IPS DF 6.9 (cell line): ENCODE measurements around the gene MGMT.

ENCODE experiments used
- DNase-seq: peaks from one replicate; pipeline ENCODE4 v3.0.0-alpha.2; 2013; ENCODE audit warnings: low read depth, low spot score
- H3K27ac ChIP-seq: one replicate; pipeline ENCODE4 v1.5.1; 2013; ENCODE audit warnings: low read length, control low read depth
- H3K27me3 ChIP-seq: 2 replicates; pipeline ENCODE4 v1.6.1; 2013; ENCODE audit warnings: mild to moderate bottlenecking, low read length; ENCODE audit not compliant: control insufficient read depth, insufficient read depth
- H3K36me3 ChIP-seq: 2 replicates; pipeline ENCODE4 v1.6.1; 2013; ENCODE audit warnings: low read length; ENCODE audit not compliant: control insufficient read depth, insufficient read depth
- H3K4me1 ChIP-seq: 2 replicates; pipeline ENCODE4 v1.6.1; 2013; ENCODE audit warnings: low read length; ENCODE audit not compliant: control insufficient read depth, insufficient read depth
- H3K4me3 ChIP-seq: 2 replicates; pipeline ENCODE4 v1.5.1; 2013; ENCODE audit warnings: mild to moderate bottlenecking, low read length
- H3K9me3 ChIP-seq: 2 replicates; pipeline ENCODE4 v1.6.1; 2013; ENCODE audit warnings: low read length, inconsistent platforms; ENCODE audit not compliant: control insufficient read depth, insufficient read depth
- WGBS: extraction: QIAGEN DNeasy Blood & Tissue Kit; methylation state at CpG from one replicate; pipeline ENCODE4 v1.1.7; 2013; ENCODE audit warnings: mixed read lengths, missing lambda C conversion rate; ENCODE audit not compliant: insufficient read length, insufficient coverage; 5-methylcytosine and 5-hydroxymethylcytosine counted together

Gene MGMT

DNA sequence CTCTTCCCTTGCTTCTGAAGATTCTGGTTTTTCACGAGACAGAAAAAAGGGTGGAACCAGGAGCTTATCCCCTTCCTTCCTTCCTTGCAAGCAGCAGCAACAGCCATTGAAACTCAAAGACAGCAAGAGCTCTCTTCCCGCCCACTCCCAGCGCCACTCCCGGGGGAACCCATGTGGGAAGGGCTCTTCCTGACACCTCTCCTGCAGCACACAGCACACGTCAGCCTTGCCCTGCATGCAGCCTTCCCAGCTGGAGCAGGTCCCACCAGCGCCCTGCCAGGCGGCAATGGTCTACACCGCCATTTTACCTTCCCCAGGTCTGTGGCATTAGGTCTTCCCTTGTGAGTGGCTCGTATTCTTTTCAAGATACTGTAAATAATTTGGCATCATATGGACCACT is 161.8 kb downstream of the MGMT start:
- no peaks in the 10 kb centered on the region for H3K27me3 ChIP-seq
- DNase-seq, result no peak
- H3K9me3 ChIP-seq, result no peaks in the 10 kb centered on the region
- no peak overlapping the region for H3K4me3 ChIP-seq
- no peaks in the 10 kb centered on the region for H3K36me3 ChIP-seq
- WGBS, result no CpG with 5 or more reads among the region's 9 CpGs
- H3K27ac ChIP-seq, result no peak overlapping the region
- no peaks in the 10 kb centered on the region for H3K4me1 ChIP-seq

DNA sequence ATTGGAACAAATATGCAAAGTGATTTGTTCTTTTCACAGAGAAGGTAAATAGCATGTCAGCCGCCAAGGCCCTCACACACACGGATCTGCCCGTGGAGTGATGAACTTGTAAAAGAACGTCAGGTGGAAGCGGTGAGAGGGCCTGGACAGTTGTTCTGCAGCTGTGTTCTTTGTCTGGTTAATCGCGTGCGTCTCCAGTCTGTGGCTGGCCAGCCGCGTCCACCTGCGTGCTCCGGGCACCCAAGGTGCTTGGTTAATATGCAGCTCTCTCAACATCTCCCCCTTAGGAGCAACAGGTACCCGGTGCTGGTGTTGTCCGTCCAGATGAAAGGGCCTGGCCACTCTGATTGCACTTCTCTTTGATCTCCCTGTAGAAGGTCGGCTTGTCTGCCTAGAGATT is 162.9 kb downstream of the MGMT start:
- H3K27ac ChIP-seq, result no peak overlapping the region
- no peaks in the 10 kb centered on the region for H3K36me3 ChIP-seq
- no peaks in the 10 kb centered on the region for H3K9me3 ChIP-seq
- WGBS, result no CpG with 5 or more reads among the region's 15 CpGs
- DNase-seq, result no peak
- H3K27me3 ChIP-seq, result no peaks in the 10 kb centered on the region
- H3K4me3 ChIP-seq, result no peak overlapping the region
- H3K4me1 ChIP-seq, result no peaks in the 10 kb centered on the region

DNA sequence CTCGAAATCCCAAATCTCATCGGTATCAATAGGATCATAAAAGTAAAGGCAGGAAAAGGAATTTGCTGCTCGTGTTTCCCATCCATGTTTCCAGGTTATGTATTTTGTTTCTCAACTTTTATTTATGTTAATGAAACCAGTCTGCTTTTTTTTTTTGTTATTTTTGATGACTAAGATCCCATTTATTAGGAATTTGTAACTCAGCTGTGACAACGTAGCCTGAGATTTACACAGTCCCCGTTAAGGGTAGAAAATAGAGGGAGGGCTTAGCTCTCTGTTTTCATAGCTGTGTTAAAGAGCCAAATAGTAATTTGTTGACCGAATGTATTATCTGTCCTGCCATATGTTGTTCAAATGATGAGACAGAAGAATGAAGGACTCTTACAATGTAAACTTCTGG is 164.0 kb downstream of the MGMT start:
- Histone ChIP-seq H3K36me3 (no peaks in the 10 kb centered on the region), H3K9me3 (no peaks in the 10 kb centered on the region), H3K4me3 (no peak overlapping the region), H3K27me3 (no peaks in the 10 kb centered on the region), H3K4me1 (no peaks in the 10 kb centered on the region), H3K27ac (no peak overlapping the region)
- no CpG with 5 or more reads among the region's 6 CpGs for WGBS
- no peak for DNase-seq

DNA sequence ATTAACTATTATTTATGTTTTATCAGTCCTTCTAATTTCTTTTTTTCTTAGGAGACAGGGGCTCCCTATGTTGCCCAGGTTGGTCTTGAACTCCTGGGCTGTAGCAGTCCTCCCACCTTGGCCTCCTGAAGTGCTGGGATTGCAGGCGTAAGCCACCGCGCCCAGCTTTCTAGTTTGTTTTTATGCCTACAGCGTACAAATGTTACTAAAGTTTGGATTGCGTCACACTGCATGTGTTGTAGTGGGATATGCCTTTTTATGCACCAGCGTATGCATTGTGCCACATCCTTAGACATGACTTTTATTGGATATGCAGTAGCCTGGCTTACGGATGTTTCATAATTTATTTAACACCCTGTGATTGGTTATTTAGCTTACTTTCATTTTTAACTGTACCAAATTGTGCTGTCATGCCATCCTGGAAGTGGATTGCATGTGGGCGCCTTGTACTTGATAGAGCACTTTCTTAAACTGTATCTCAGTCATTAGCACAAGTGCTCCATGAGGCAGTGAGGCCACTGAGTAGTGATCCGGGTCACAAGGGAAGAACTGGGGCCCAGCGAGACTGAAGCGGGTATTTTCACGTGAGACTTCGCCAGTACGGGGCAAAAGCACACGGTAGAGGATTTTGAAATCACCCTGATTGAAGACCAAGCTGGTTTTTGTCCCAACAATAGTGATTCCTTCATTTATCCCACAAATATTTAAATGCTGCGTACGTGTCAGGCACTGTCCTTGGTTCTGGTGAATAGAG is 165.0 kb downstream of the MGMT start:
- H3K4me3 ChIP-seq, result no peak overlapping the region
- no peaks in the 10 kb centered on the region for H3K27me3 ChIP-seq
- no peaks in the 10 kb centered on the region for H3K36me3 ChIP-seq
- WGBS, result no CpG with 5 or more reads among the region's 17 CpGs
- no peak for DNase-seq
- H3K4me1 ChIP-seq, result no peaks in the 10 kb centered on the region
- H3K9me3 ChIP-seq, result no peaks in the 10 kb centered on the region
- H3K27ac ChIP-seq, result no peak overlapping the region

DNA sequence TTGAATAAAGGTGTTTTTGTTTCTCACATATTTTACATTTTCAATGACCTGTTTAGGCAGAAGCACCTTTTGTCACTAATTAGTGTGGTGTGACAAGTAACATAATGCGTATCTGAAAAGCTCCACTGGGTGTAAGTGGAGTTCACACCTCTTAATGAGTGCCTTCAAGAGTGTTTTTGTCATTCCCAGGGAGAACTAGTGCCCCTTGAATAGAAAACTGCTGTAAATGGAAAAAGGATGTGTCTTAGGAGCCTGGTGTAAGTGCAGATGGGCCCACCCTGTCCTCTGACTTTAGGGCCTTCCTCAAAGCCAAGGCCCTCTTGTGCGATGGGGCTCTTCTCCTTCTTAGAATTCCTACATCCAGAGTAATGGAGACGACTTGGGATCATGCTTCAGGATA is 170.0 kb downstream of the MGMT start:
- H3K9me3 ChIP-seq, result no peaks in the 10 kb centered on the region
- DNase-seq, result no peak
- no peaks in the 10 kb centered on the region for H3K36me3 ChIP-seq
- no CpG with 5 or more reads among the region's 3 CpGs for WGBS
- H3K27ac ChIP-seq, result no peak overlapping the region
- no peak overlapping the region for H3K4me3 ChIP-seq
- H3K4me1 ChIP-seq, result no peaks in the 10 kb centered on the region
- H3K27me3 ChIP-seq, result no peaks in the 10 kb centered on the region

DNA sequence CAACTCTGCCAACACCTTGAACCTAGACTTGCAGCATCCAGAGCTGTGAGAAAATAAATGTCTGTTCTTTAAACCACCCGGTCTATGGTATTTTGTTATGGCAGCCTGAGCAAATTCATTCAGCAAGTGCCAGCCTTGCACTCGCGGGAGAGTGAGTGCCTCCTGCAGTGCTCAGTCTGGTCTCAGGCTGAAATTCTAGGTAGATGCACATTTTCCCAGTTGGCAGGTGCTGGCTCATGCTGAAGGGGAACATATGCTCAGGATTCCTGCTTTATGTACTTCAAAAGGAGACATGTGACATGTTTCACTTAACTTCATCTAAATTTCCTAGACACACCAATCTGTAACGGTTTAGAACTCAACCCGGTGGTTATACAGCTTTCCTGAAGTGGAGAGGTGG is 170.8 kb downstream of the MGMT start:
- H3K4me1 ChIP-seq, result no peaks in the 10 kb centered on the region
- no CpG with 5 or more reads among the region's 5 CpGs for WGBS
- no peaks in the 10 kb centered on the region for H3K36me3 ChIP-seq
- H3K27me3 ChIP-seq, result no peaks in the 10 kb centered on the region
- H3K4me3 ChIP-seq, result no peak overlapping the region
- no peak for DNase-seq
- no peak overlapping the region for H3K27ac ChIP-seq
- no peaks in the 10 kb centered on the region for H3K9me3 ChIP-seq

DNA sequence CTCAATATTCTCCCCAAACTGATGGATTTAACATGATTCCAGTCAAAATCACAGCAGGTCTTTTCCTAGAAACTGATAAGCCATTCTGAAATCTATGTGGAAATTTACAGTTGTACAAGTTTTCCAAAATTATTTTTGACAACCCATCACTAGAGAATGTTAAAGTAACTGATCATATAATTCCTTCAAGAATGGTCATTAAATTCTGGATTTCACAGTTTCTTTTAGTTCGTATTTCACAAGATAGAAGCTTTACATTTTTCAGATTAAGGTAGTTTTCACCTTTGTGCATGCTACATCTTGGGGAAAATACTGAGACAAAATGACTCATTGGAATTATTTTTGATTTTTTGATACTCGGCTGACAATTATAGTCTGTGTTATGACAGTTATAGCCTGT is 174.3 kb downstream of the MGMT start:
- WGBS, result no CpG with 5 or more reads among the region's 2 CpGs

DNA sequence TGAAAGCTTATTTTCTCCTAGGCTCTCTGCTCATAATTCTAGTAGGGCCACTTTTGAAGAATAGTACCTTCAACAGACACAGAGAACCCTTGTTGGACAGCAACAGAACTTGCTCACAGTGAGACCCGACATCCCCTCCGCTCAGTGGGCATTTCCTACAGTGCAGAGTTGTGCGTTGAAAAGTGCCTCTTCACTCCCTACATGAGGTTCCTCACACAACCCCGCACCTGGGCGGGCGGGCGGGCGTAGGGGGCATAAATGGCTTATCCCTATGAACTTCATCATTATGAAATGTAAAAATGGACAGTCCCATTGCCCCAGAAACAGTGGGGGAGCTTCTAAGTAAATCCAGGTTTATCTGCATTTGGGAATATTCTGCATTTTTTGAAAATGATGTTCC is 174.9 kb downstream of the MGMT start:
- H3K4me1 ChIP-seq, result 0 out of 2 replicates have a peak, but pooled peaks cover 1% of the 10 kb centered on the region
- no CpG with 5 or more reads among the region's 8 CpGs for WGBS
- DNase-seq, result no peak
- no peaks in the 10 kb centered on the region for H3K36me3 ChIP-seq
- no peak overlapping the region for H3K27ac ChIP-seq
- H3K9me3 ChIP-seq, result no peaks in the 10 kb centered on the region
- H3K27me3 ChIP-seq, result no peaks in the 10 kb centered on the region
- no peak overlapping the region for H3K4me3 ChIP-seq

More for the DNA sequence above, 174.3 kb downstream of the MGMT start:
- no peaks in the 10 kb centered on the region for H3K27me3 ChIP-seq
- no peak overlapping the region for H3K4me3 ChIP-seq
- no peaks in the 10 kb centered on the region for H3K9me3 ChIP-seq
- H3K36me3 ChIP-seq, result no peaks in the 10 kb centered on the region
- DNase-seq, result no peak
- H3K4me1 ChIP-seq, result 0 out of 2 replicates have a peak, but pooled peaks cover 1% of the 10 kb centered on the region
- H3K27ac ChIP-seq, result no peak overlapping the region

DNA sequence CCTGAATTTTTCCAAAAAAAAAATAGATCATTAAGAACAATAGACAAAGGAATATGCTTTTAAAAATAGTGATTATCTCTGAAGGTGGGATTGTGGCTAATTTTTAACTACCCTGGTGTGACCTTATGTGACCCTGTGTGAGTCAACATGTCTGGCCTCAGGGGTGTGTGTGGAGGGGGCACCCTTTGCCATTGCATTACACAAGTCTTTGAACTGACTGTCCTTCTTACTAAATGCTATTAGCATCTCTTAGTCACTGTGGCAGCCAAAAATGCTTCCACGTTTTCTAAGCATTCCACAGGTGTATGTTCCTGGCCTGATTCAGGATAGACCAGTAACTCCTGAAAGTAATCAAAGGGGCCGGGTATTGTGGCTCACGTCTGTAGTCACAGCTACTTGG is 175.4 kb downstream of the MGMT start:
- Histone ChIP-seq H3K27ac (no peak overlapping the region), H3K4me3 (no peak overlapping the region), H3K27me3 (no peaks in the 10 kb centered on the region), H3K36me3 (no peaks in the 10 kb centered on the region), H3K9me3 (no peaks in the 10 kb centered on the region), H3K4me1 (0 out of 2 replicates have a peak, but pooled peaks cover 1% of the 10 kb centered on the region)
- no CpG with 5 or more reads among the region's 3 CpGs for WGBS
- DNase-seq, result no peak

DNA sequence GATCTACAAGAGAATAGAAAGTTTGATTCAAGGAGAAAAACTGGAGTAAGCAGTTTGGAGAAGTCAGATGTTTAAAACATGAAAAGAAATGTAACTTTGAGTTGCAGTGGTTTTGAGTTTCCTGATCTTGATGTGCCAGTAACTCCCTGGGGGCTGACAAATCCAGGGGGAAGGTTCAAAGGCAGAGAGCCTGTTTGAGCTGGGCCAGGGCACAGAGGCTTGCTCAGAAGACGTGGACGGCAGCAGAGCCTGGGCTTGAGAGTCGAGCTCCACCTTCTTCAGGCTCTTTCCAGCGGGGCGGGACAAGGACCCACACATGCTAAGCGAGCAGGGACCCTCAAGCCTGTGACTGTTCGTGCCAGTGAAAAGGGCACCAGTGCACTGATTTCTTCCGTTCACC is 176.2 kb downstream of the MGMT start:
- H3K4me3 ChIP-seq, result no peak overlapping the region

DNA sequence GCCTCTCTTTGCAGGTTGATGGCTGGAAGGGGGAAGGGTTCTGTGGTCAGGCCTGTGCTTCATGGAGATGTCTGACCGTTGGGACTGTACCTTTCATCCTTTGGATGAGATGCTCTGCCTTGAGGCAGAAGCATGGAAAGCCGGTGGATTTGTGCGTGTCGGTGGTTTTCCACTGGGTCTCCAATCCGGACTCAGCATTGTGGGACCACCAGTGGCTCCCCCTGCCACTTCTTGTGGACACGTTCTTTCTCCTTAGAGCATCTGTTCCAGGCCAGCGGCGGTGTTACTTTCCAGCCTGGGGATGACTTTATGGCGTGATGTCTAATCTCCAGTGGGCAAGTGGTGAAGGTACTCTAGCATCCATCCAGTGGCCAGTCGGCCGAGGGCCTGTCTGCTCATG is 178.4 kb downstream of the MGMT start:
- DNase-seq, result no peak
- Histone ChIP-seq H3K4me3 (no peak overlapping the region), H3K27ac (no peak overlapping the region), H3K36me3 (no peaks in the 10 kb centered on the region), H3K27me3 (no peaks in the 10 kb centered on the region), H3K4me1 (0 out of 2 replicates have a peak, but pooled peaks cover 1% of the 10 kb centered on the region), H3K9me3 (no peaks in the 10 kb centered on the region)
- WGBS, result no CpG with 5 or more reads among the region's 11 CpGs

More for the DNA sequence above, 176.2 kb downstream of the MGMT start:
- no peak overlapping the region for H3K27ac ChIP-seq
- DNase-seq, result no peak
- no CpG with 5 or more reads among the region's 8 CpGs for WGBS
- no peaks in the 10 kb centered on the region for H3K36me3 ChIP-seq
- H3K9me3 ChIP-seq, result no peaks in the 10 kb centered on the region
- H3K4me1 ChIP-seq, result 0 out of 2 replicates have a peak, but pooled peaks cover 1% of the 10 kb centered on the region
- no peaks in the 10 kb centered on the region for H3K27me3 ChIP-seq
